WTC11 (cell line): ENCODE measurements around the gene PLEKHA3. TPM values are rescaled to one million over a fixed set of nuclear protein-coding genes. Genes with fewer than 3 reads are reported as not detected.

ENCODE experiments used
- ATAC-seq: fragments of 200-7000 bp; cut with Tn5 transposase; 2 replicates; pipeline ENCODE4 v1.10.0; 2021; ENCODE audit warnings: mild to moderate bottlenecking, moderate library complexity
- CTCF ChIA-PET: fragments of 300-600 bp; sonication (Branson Sonifier 250); formaldehyde crosslinking; loops from one replicate; lab custom pipeline; 2021; ENCODE audit warnings: antibody characterized with exemption; lab: Charles Lee
- POLR2A ChIA-PET: fragments of 350-600 bp; sonication (Branson Sonifier 250); formaldehyde crosslinking; loops from one replicate; lab custom pipeline; 2021; ENCODE audit warnings: antibody characterized with exemption; lab: Charles Lee
- DNase-seq: peaks from one replicate; pipeline ENCODE4 v3.0.0; 2021; ENCODE audit warnings: low spot score
- H3K27ac Mint-ChIP-seq: 2 replicates; pipeline ENCODE4 v1.8.0; 2021; ENCODE audit warnings: mixed read lengths
- H3K27me3 Mint-ChIP-seq: 2 replicates; pipeline ENCODE4 v1.8.0; 2021; ENCODE audit warnings: low read depth, mild to moderate bottlenecking, moderate library complexity, mixed read lengths
- H3K36me3 Mint-ChIP-seq: 2 replicates; pipeline ENCODE4 v1.8.0; 2021; ENCODE audit warnings: mixed read lengths
- H3K4me1 Mint-ChIP-seq: 2 replicates; pipeline ENCODE4 v1.8.0; 2022; ENCODE audit warnings: mixed read lengths
- H3K4me3 Mint-ChIP-seq: 2 replicates; pipeline ENCODE4 v1.8.0; 2021; ENCODE audit warnings: mild to moderate bottlenecking, moderate library complexity, mixed read lengths
- H3K9me3 Mint-ChIP-seq: 2 replicates; pipeline ENCODE4 v1.8.0; 2021; ENCODE audit warnings: mixed read lengths
- CBFB ChIP-seq: sonication (generic); formaldehyde crosslinking; IDR thresholded peaks from 2 replicates; pipeline ENCODE4 v1.8.1; 2022; ENCODE audit warnings: mild to moderate bottlenecking, low read depth, missing genetic modification reagents
- FOXJ3 ChIP-seq: sonication (generic); formaldehyde crosslinking; IDR thresholded peaks from 2 replicates; pipeline ENCODE4 v1.9.0; 2021; ENCODE audit warnings: missing genetic modification reagents, mild to moderate bottlenecking, borderline replicate concordance
- IRF1 ChIP-seq: sonication (generic); formaldehyde crosslinking; IDR thresholded peaks from 2 replicates; pipeline ENCODE4 v1.8.0; 2023; ENCODE audit warnings: missing genetic modification reagents
- OVOL2 ChIP-seq: fragments of 250-450 bp; sonication (Bioruptor Pico); IDR thresholded peaks from 2 replicates; pipeline ENCODE4 v1.9.0; 2021; ENCODE audit warnings: mild to moderate bottlenecking, borderline replicate concordance
- PRRX2 ChIP-seq: fragments of 250-450 bp; sonication (Bioruptor Pico); IDR thresholded peaks from 2 replicates; pipeline ENCODE4 v1.8.0; 2021; ENCODE audit warnings: mild to moderate bottlenecking
- SMAD4 ChIP-seq: sonication (generic); formaldehyde crosslinking; IDR thresholded peaks from 2 replicates; pipeline ENCODE4 v1.8.0; 2022; ENCODE audit warnings: mild to moderate bottlenecking, missing genetic modification reagents
- SOX15 ChIP-seq: fragments of 250-450 bp; sonication (Bioruptor Pico); IDR thresholded peaks from 2 replicates; pipeline ENCODE4 v1.9.0; 2021; ENCODE audit warnings: mild to moderate bottlenecking
- ZNF232 ChIP-seq: sonication (generic); formaldehyde crosslinking; IDR thresholded peaks from 2 replicates; pipeline ENCODE4 v1.8.0; 2022; ENCODE audit warnings: mild to moderate bottlenecking, missing genetic modification reagents
- ZNF423 ChIP-seq: fragments of 250-450 bp; sonication (Bioruptor Pico); IDR thresholded peaks from 2 replicates; pipeline ENCODE4 v2.1.2; 2022; ENCODE audit warnings: mild to moderate bottlenecking, moderate library complexity
- total RNA-seq: library from RNA; stranded (reverse); gene quantifications from 3 replicates; pipeline ENCODE4 v1.2.3, GENCODE V29; 2021
- TF ChIP-seq, protein P1 (sequence below): sonication (generic); formaldehyde crosslinking; IDR thresholded peaks from 2 replicates; pipeline ENCODE4 v1.8.1; 2022; ENCODE audit warnings: mild to moderate bottlenecking, missing genetic modification reagents, moderate library complexity, borderline replicate concordance
- TF ChIP-seq, protein P2 (sequence below): sonication (generic); formaldehyde crosslinking; IDR thresholded peaks from 2 replicates; pipeline ENCODE4 v1.8.0; 2023; ENCODE audit warnings: missing genetic modification reagents, mild to moderate bottlenecking, borderline replicate concordance
- TF ChIP-seq, protein P3 (sequence below): sonication (generic); formaldehyde crosslinking; IDR thresholded peaks from 2 replicates; pipeline ENCODE4 v1.8.1; 2023; ENCODE audit warnings: mild to moderate bottlenecking, missing genetic modification reagents, borderline replicate concordance
- TF ChIP-seq, protein P4 (sequence below): fragments of 250-450 bp; sonication (Bioruptor Pico); conservative IDR thresholded peaks from 2 replicates; pipeline ENCODE4 v1.9.0; 2021; ENCODE audit warnings: mild to moderate bottlenecking

Gene PLEKHA3
- total RNA-seq, 1 experiment from 2014 or later: 18.7 TPM

DNA sequence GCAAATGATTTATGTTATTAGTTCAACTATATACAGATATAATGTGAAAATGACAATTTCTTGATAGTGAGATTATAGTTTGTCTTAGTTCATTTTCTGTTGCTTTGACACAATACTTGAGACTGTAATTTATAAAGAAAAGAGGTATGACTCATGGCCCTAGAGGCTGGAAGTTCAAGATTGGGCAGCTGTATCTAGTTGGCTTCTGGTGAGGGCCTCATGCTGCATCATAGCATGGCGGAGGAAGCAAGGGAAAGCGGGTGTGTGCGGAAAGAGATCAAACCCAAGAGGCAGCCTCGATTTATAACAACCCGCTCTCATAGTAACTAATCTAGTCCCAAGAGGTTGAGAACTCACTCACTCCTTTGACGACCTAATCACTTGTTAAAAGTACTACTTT is 11.4 kb downstream of the PLEKHA3 start:
- no peak overlapping the region for H3K27ac Mint-ChIP-seq
- H3K27me3 Mint-ChIP-seq: no peaks in the 10 kb centered on the region

GRCh38 chr2:178496049-178496448 is 15.8 kb downstream of the PLEKHA3 start:
- Mint-ChIP-seq H3K27me3 (no peaks in the 10 kb centered on the region), H3K4me1 (0 out of 2 replicates have a peak, but pooled peaks cover 3% of the 10 kb centered on the region), H3K4me3 (no peak overlapping the region), H3K36me3 (peaks cover 37% of the 10 kb centered on the region), H3K27ac (no peak overlapping the region), H3K9me3 (no peaks in the 10 kb centered on the region)
- DNase-seq (no peak), ATAC-seq (no peak)
- POLR2A ChIA-PET: no interaction called here
- CTCF ChIA-PET: interaction anchor here (1.1 kb wide), 1 partner anchor 26 kb away, joined by 3 read pairs; no protein-coding TSS in a partner anchor
- TF ChIP-seq SMAD4 (CRISPR knock-in tag) (no peak), SOX15 (CRISPR knock-in tag) (no peak), FOXJ3 (CRISPR knock-in tag) (no peak), IRF1 (no peak), ZNF232 (CRISPR knock-in tag) (no peak), ZNF423 (no peak), CBFB (no peak)
- TF ChIP-seq, protein P1, sequence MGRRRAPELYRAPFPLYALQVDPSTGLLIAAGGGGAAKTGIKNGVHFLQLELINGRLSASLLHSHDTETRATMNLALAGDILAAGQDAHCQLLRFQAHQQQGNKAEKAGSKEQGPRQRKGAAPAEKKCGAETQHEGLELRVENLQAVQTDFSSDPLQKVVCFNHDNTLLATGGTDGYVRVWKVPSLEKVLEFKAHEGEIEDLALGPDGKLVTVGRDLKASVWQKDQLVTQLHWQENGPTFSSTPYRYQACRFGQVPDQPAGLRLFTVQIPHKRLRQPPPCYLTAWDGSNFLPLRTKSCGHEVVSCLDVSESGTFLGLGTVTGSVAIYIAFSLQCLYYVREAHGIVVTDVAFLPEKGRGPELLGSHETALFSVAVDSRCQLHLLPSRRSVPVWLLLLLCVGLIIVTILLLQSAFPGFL (CRISPR knock-in tag): no peak
- TF ChIP-seq, protein P2, sequence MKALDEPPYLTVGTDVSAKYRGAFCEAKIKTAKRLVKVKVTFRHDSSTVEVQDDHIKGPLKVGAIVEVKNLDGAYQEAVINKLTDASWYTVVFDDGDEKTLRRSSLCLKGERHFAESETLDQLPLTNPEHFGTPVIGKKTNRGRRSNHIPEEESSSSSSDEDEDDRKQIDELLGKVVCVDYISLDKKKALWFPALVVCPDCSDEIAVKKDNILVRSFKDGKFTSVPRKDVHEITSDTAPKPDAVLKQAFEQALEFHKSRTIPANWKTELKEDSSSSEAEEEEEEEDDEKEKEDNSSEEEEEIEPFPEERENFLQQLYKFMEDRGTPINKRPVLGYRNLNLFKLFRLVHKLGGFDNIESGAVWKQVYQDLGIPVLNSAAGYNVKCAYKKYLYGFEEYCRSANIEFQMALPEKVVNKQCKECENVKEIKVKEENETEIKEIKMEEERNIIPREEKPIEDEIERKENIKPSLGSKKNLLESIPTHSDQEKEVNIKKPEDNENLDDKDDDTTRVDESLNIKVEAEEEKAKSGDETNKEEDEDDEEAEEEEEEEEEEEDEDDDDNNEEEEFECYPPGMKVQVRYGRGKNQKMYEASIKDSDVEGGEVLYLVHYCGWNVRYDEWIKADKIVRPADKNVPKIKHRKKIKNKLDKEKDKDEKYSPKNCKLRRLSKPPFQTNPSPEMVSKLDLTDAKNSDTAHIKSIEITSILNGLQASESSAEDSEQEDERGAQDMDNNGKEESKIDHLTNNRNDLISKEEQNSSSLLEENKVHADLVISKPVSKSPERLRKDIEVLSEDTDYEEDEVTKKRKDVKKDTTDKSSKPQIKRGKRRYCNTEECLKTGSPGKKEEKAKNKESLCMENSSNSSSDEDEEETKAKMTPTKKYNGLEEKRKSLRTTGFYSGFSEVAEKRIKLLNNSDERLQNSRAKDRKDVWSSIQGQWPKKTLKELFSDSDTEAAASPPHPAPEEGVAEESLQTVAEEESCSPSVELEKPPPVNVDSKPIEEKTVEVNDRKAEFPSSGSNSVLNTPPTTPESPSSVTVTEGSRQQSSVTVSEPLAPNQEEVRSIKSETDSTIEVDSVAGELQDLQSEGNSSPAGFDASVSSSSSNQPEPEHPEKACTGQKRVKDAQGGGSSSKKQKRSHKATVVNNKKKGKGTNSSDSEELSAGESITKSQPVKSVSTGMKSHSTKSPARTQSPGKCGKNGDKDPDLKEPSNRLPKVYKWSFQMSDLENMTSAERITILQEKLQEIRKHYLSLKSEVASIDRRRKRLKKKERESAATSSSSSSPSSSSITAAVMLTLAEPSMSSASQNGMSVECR: no peak
- TF ChIP-seq, protein P3, sequence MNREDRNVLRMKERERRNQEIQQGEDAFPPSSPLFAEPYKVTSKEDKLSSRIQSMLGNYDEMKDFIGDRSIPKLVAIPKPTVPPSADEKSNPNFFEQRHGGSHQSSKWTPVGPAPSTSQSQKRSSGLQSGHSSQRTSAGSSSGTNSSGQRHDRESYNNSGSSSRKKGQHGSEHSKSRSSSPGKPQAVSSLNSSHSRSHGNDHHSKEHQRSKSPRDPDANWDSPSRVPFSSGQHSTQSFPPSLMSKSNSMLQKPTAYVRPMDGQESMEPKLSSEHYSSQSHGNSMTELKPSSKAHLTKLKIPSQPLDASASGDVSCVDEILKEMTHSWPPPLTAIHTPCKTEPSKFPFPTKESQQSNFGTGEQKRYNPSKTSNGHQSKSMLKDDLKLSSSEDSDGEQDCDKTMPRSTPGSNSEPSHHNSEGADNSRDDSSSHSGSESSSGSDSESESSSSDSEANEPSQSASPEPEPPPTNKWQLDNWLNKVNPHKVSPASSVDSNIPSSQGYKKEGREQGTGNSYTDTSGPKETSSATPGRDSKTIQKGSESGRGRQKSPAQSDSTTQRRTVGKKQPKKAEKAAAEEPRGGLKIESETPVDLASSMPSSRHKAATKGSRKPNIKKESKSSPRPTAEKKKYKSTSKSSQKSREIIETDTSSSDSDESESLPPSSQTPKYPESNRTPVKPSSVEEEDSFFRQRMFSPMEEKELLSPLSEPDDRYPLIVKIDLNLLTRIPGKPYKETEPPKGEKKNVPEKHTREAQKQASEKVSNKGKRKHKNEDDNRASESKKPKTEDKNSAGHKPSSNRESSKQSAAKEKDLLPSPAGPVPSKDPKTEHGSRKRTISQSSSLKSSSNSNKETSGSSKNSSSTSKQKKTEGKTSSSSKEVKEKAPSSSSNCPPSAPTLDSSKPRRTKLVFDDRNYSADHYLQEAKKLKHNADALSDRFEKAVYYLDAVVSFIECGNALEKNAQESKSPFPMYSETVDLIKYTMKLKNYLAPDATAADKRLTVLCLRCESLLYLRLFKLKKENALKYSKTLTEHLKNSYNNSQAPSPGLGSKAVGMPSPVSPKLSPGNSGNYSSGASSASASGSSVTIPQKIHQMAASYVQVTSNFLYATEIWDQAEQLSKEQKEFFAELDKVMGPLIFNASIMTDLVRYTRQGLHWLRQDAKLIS (CRISPR knock-in tag): no peak

More for the DNA sequence above, 11.4 kb downstream of the PLEKHA3 start:
- TF ChIP-seq PRRX2 (no peak), OVOL2 (CRISPR knock-in tag) (no peak)
- TF ChIP-seq, protein P3 (CRISPR knock-in tag): no peak
- TF ChIP-seq, protein P4, sequence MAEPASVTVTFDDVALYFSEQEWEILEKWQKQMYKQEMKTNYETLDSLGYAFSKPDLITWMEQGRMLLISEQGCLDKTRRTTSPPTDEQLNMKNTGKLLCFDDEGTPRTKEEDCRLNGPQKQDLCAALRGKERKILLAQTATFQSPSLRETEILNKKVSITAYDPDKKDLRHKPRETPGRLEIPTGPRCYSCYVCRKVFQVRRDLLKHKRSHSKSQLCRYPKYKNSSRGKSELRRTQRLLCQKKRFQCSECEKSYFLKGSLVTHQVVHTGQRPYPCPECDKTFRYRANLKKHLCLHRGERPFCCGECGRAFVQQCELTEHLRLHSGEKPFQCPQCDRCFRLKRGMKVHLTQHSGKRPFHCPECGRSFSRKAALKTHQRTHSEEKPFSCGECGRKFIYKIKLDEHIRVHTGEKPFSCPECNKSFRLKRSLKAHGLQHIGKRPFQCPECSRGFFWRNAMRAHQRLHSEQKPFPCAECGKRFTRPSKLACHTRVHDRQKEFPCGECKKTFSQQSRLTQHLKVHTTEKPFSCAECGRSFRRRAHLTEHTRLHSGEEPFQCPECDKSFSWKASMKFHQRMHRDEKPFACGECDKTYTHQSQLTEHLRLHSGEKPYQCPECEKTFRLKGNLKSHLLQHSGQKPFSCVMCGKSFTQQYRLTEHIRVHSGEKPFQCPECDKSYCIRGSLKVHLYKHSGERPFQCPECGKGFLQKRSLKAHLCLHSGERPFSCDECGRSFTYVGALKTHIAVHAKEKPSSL: no peak
- H3K36me3 Mint-ChIP-seq: peaks cover 25% of the 10 kb centered on the region
- ATAC-seq: no peak
- no peak for DNase-seq
- H3K4me3 Mint-ChIP-seq: no peak overlapping the region
- ChIA-PET POLR2A (no interaction called here), CTCF (no interaction called here)
- H3K4me1 Mint-ChIP-seq: no peaks in the 10 kb centered on the region
- no peaks in the 10 kb centered on the region for H3K9me3 Mint-ChIP-seq
